HTERT RPE-1 (cell line): Measurements from ENCODE around the gene LTBP1.
"Not testable (repeated sequence)": the region's sequence is repeated elsewhere in the genome, so short reads cannot be mapped to it uniquely, and the experiment has no call there.

ENCODE experiments used
- in situ Hi-C: fragments of 300-500 bp; cut with MboI; formaldehyde crosslinking; loops from 4 replicates; pipeline ENCODE4 v1.14.3; 2020; ENCODE audit warnings: low sequenced_read_pairs

Gene LTBP1

GRCh38 chr2:33441235-33441810 is 494.6 kb downstream of the LTBP1 start:
- in situ Hi-C loops = no loop called here

GRCh38 chr2:33442052-33442451 is 495.3 kb downstream of the LTBP1 start:
- in situ Hi-C loops = not testable (repeated sequence)

GRCh38 chr2:33442528-33443079 is 495.9 kb downstream of the LTBP1 start:
- in situ Hi-C loops = no loop called here

GRCh38 chr2:33443274-33443829 is 496.6 kb downstream of the LTBP1 start:
- in situ Hi-C loops = no loop called here

DNA sequence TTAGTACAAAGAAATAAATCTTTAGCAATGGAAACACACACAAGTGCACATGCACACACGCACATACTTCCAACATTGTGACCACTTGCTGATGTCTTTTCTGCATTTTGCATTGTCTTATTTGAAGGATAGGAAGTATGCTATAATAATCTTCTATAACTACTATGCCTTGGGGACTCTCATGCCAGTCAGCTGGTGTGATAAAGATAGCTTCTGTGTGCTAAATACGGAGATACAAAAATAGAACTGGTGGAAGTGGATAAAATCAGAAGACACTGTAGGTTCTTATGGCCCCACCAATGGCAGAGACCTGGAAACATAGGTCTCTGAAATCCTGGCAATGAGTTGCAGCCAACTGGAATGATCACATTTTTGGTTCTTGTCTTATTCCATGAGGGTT is 498.2 kb downstream of the LTBP1 start:
- in situ Hi-C loops = no loop called here

GRCh38 chr2:33448220-33448899 is 501.6 kb downstream of the LTBP1 start:
- in situ Hi-C loops = no loop called here
